ENCODE data around the gene DAGLA. TPM values are rescaled to one million over a fixed set of nuclear protein-coding genes. Genes with fewer than 3 reads are reported as not detected.

DAGLA gene
- total RNA-seq, 1 experiment from 2014 or later = 10.1 TPM

DNA sequence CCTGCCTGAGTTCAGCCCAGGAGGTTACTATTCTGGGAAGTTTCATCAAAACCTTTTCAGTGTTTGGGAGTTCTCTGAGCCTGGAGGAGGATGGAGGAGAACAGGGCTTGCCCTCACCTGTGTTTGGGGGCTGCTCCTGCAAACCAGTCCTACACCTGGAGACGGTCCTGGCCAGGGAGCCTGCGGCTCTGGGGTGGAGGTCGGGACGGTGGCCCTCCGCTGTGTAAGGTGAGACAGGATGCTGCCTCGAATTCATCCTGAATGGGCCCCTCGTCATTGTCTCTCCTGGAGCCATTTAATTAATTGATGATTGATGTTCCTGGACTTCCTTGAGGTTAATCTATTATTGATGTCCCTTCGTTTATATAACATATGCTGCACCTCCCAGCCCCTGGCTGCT, 6.3 kb downstream of the DAGLA start:
- CTCF ChIA-PET = no interaction called here
- no peaks in the 10 kb centered on the region for H4K20me1 ChIP-seq (ENCODE audit: insufficient read depth)
- H3K4me2 ChIP-seq = no peak overlapping the region
- no peak overlapping the region for H3K27ac ChIP-seq
- TF ChIP-seq, protein P1, sequence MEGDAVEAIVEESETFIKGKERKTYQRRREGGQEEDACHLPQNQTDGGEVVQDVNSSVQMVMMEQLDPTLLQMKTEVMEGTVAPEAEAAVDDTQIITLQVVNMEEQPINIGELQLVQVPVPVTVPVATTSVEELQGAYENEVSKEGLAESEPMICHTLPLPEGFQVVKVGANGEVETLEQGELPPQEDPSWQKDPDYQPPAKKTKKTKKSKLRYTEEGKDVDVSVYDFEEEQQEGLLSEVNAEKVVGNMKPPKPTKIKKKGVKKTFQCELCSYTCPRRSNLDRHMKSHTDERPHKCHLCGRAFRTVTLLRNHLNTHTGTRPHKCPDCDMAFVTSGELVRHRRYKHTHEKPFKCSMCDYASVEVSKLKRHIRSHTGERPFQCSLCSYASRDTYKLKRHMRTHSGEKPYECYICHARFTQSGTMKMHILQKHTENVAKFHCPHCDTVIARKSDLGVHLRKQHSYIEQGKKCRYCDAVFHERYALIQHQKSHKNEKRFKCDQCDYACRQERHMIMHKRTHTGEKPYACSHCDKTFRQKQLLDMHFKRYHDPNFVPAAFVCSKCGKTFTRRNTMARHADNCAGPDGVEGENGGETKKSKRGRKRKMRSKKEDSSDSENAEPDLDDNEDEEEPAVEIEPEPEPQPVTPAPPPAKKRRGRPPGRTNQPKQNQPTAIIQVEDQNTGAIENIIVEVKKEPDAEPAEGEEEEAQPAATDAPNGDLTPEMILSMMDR (conservative IDR thresholded peaks at IDR 0.05) = no peak
- TF ChIP-seq EZH2 (IDR thresholded peaks at IDR 0.05; ENCODE audit: low read depth) = no peak
- peaks cover 5% of the 10 kb centered on the region; the same call in 1 of the 2 replicates for H3K4me1 ChIP-seq (replicated peaks; ENCODE audit: insufficient read depth)
- H3K79me2 ChIP-seq (ENCODE audit: low read depth) = no peaks in the 10 kb centered on the region; the same call in 1 of the 2 replicates
- H3K9me3 ChIP-seq (ENCODE audit: insufficient read depth, low read depth) = no peaks in the 10 kb centered on the region
- H3K27me3 ChIP-seq (ENCODE audit: insufficient read depth, low read depth) = no peaks in the 10 kb centered on the region
- H3F3A ChIP-seq (ENCODE audit: insufficient read depth, low read depth) = no peaks in the 10 kb centered on the region
- no peaks in the 10 kb centered on the region for H3K36me3 ChIP-seq (ENCODE audit: low read depth)
- H3K4me3 ChIP-seq = no peak overlapping the region
- H3K9me2 ChIP-seq (ENCODE audit: insufficient read depth) = no peaks in the 10 kb centered on the region
- intact Hi-C loops (cut with micrococcal nuclease; ENCODE audit: unreplicated experiment) = no loop called here
- POLR2A ChIA-PET (ENCODE audit: unreplicated experiment) = interaction anchor here (0.6 kb wide), 1 partner anchor 1638 kb away, joined by 3 read pairs; no protein-coding TSS in a partner anchor
- no peak for DNase-seq
- BruUV-seq (replicated peaks) = no TSS peak
- no peak overlapping the region for H2AFZ ChIP-seq

DNA sequence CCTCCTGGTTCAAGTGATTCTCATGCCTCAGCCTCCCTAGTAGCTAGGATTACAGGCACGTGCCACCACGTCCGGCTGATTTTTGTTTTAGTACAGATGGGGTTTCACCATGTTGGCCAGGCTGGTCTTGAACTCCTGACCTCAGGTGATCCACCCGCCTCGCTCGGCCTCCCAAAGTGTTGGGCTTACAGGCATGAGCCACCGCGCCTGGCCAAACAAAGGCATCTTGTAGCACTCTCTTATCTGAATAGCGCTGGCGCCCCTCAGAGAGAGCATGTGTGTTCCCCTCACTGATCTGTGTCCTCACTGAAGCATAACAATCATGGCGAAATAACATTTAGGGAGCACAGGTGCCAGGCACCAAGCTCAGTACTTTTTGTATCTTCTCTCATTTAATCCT, 7.2 kb downstream of the DAGLA start:
- CTCF ChIA-PET = interaction anchor here (0.6 to 0.7 kb wide), 2 partner anchors 180 to 1969 kb away, joined by 4 to 7 read pairs; no protein-coding TSS in a partner anchor
- no peaks in the 10 kb centered on the region for H3K9me3 ChIP-seq (ENCODE audit: insufficient read depth, low read depth)
- no peak overlapping the region for H3K27ac ChIP-seq
- H4K20me1 ChIP-seq (ENCODE audit: insufficient read depth) = no peaks in the 10 kb centered on the region
- no peaks in the 10 kb centered on the region for H3K36me3 ChIP-seq (ENCODE audit: low read depth)
- no peak for TF ChIP-seq EZH2 (IDR thresholded peaks at IDR 0.05; ENCODE audit: low read depth)
- TF ChIP-seq, protein P1 (conservative IDR thresholded peaks at IDR 0.05) = no peak
- no peaks in the 10 kb centered on the region for H3F3A ChIP-seq (ENCODE audit: insufficient read depth, low read depth)
- H3K4me2 ChIP-seq = no peak overlapping the region
- intact Hi-C loops (cut with micrococcal nuclease; ENCODE audit: unreplicated experiment) = no loop called here
- POLR2A ChIA-PET (ENCODE audit: unreplicated experiment) = no interaction called here
- H3K4me3 ChIP-seq = no peak overlapping the region
- H3K9me2 ChIP-seq (ENCODE audit: insufficient read depth) = no peaks in the 10 kb centered on the region
- DNase-seq = no peak
- no peak overlapping the region for H2AFZ ChIP-seq
- no peaks in the 10 kb centered on the region for H3K4me1 ChIP-seq (replicated peaks; ENCODE audit: insufficient read depth)
- H3K27me3 ChIP-seq (ENCODE audit: insufficient read depth, low read depth) = no peaks in the 10 kb centered on the region
- no TSS peak for BruUV-seq (replicated peaks)
- H3K79me2 ChIP-seq (ENCODE audit: low read depth) = no peaks in the 10 kb centered on the region

DNA sequence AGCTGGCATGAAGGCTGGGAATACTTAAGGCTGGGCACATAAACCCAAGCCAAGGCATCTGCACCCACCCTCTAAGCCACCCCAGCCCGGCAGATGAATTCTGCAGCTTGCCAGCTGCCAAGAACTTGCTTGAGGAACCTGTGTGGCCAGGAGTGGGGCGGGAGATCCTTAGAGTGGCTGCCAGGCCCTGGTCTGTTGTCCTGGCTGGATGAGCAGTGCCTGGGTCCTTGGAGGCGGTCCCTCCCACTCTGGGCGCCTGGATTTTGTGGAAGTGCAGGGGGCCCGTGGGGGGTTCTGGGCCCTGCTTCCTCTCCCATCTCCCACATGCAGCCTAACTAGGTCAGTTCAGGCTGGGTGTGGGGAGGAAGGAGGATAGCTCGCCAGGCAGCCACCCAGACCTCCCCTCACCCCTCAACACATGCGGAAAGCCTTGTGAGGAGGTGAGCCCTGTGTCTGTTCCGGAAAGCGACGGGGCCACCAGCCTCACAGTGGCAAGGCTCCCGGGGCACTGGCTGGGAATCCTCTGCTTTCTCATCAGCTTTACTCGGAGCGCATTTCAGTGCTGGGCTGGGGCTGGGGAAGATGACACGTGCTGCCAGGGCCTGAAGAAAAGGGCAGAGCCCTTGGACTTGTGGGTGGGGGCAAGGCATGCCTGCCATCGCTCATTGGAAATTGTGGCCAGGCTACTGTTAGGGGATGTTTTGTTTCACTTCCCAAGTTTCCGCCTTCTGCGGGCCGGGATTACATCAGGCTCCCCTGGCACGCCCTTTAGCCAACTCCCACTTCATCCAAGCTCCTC, 8.4 kb downstream of the DAGLA start:
- Histone ChIP-seq H2AFZ (no peak overlapping the region), H3K9me2 (ENCODE audit: insufficient read depth) (no peaks in the 10 kb centered on the region), H3K27me3 (ENCODE audit: insufficient read depth, low read depth) (no peaks in the 10 kb centered on the region), H3K27ac (no peak overlapping the region), H3K36me3 (ENCODE audit: low read depth) (no peaks in the 10 kb centered on the region), H3K9me3 (ENCODE audit: insufficient read depth, low read depth) (no peaks in the 10 kb centered on the region), H4K20me1 (ENCODE audit: insufficient read depth) (no peaks in the 10 kb centered on the region), H3F3A (ENCODE audit: insufficient read depth, low read depth) (no peaks in the 10 kb centered on the region; the same call in 1 of the 2 replicates), H3K4me2 (no peak overlapping the region), H3K4me1 (replicated peaks; ENCODE audit: insufficient read depth) (peaks cover 2% of the 10 kb centered on the region), H3K4me3 (no peak overlapping the region), H3K79me2 (ENCODE audit: low read depth) (0 out of 2 replicates have a peak, but pooled peaks cover 3% of the 10 kb centered on the region)
- ChIA-PET POLR2A (ENCODE audit: unreplicated experiment) (interaction anchor here (0.7 kb wide), 1 partner anchor 9 kb away, joined by 10 read pairs; no protein-coding TSS in a partner anchor), CTCF (interaction anchor here (0.6 to 0.7 kb wide), 5 partner anchors 8 to 181 kb away, joined by 3 to 9 read pairs (median 5); no protein-coding TSS in a partner anchor)
- TSS peak; percentile 91 for BruUV-seq (replicated peaks)
- intact Hi-C loops (cut with micrococcal nuclease; ENCODE audit: unreplicated experiment) = loop anchor here (2.0 kb wide), 1 partner anchor 42 kb away; no protein-coding TSS in a partner anchor
- TF ChIP-seq, protein P1 (conservative IDR thresholded peaks at IDR 0.05) = no peak
- TF ChIP-seq EZH2 (IDR thresholded peaks at IDR 0.05; ENCODE audit: low read depth) = no peak
- peak in 1 of 2 experiments; percentile 82 for DNase-seq

Measured in PC-9 (cell line).